ENCODE measurements around the gene TMEM119.
"Not testable (repeated sequence)": the region's sequence is repeated elsewhere in the genome, so short reads cannot be mapped to it uniquely, and the experiment has no call there.

The TMEM119 gene

DNA sequence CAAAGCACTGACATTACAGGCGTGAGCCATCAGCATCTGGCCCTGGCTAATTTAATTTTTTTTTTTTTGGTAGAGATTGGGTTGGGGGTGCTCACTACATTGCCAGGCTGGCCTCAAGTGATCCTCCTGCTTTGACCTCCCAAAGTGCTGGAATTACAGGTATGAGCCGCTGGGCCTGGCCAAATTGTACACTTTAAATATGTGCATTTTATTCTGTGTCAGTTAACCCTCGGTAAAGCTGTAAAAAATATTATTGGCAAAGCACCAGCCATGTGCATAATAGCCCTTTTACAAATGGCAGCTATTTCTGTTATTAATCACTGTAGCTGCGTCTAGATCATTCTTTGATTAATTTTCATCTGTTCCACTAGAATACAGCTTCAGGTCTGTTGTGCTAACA lies 12.0 kb downstream of the TMEM119 start:
- no peak for DNase-seq (ENCODE audit: low read depth in 3 of 3, low spot score in 1 of 3)

DNA sequence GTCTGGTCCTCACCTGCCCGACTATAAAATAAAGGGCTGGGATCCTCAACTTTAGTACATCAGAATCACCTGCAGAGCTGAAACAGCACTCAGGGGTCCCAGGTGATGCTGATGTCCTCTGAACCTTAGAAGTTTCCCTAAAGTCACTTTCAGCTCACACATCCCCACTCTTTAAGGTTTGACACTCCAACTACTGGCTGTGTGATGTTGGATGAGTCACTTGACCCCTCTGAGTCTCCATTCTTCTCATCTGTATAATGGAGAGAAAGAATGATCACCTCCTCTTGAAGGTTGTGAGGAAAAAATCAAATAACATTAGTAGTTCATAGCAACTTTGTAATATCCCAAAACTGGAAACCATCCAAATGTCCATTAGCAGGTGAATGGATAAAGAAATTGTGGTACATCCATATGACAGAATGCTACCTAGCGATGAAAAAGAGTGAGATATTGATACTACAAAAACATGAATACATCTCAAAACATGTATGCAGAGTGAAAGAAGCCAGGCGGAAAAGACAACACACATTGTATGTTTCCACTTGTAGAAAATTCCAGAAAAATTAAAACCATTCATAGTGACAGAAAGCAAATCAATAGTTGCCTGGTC lies 13.3 kb downstream of the TMEM119 start:
- DNase-seq (ENCODE audit: low read depth in 3 of 3, low spot score in 1 of 3): no peak

DNA sequence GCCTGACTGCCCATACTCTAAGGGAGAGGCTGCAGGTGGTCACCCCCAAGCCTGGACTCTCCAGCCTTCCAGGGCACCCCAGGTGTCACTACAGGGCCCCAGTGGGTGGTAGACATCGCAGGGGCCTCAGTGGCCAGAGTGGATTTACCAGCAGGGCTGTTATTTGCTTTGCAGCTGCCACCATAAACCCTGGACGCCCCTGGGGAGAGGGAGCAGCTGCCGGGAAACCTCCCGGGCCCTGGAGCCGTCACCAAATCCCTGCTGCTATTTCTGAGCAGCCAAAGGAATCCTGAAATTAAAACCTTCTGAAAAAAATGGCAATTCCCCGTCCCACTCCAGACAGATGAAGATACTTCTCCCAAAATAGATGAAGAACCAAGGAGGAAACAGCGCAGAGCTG lies 13.9 kb downstream of the TMEM119 start:
- no peak for DNase-seq (ENCODE audit: low read depth in 3 of 3, low spot score in 1 of 3)

DNA sequence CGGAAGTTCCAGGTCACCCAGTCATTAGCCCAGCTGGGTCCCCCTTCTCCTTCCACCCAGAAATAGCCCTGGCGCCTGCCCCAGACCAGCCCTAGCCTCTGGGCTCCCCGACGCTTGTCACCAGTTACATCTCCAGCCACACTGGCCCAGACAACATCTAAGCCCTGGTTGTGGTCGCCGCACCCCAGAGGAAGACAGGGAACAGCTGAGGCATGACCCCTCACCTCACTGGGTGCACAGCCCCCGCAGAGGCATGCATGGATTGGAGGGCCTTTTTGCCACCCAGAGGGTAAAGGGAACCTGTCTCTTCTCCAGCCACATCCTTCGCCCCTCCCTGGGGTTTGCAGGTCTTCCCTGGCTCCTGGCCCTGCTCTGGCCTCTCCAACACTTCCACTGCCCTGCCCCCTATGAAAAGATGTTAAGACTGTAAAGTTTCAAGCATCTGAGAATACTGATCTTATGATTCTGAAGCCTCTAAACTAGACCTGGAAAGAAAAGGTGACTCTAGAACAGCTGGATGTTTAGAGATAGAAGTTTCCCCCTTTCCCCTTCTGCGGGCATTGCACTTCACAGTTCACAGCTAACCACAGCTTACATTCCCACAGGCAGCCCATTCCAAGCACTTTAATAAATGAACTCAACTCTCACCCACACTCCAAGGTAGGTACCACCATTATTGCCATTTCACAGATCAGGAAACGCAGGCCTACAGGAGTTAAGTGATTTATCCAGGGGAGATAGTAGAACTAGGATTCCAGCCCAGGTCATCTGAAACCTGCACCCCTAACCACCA lies 14.7 kb downstream of the TMEM119 start:
- no peak for DNase-seq (ENCODE audit: low read depth in 3 of 3, low spot score in 1 of 3)

DNA sequence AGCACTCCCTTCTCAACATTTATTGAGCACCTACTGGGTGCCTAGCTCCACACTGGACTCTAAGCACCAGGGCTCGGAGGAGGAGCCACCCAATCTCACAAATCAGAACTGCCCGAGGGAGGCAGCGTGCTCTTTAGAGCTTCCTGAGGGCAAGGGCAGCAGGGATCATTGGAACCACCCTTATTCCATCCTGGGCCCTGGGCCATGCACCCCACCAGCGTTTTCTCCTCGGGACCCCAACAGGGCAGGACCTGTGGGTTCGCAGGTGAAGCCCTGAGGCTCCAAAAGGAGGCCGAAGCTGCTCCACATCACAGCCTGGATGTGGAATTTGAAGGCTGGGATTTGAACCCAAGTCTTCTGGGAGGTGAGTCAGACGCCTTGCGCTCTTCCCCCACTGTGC lies 15.4 kb downstream of the TMEM119 start:
- DNase-seq (ENCODE audit: low read depth in 3 of 3, low spot score in 1 of 3): no peak

DNA sequence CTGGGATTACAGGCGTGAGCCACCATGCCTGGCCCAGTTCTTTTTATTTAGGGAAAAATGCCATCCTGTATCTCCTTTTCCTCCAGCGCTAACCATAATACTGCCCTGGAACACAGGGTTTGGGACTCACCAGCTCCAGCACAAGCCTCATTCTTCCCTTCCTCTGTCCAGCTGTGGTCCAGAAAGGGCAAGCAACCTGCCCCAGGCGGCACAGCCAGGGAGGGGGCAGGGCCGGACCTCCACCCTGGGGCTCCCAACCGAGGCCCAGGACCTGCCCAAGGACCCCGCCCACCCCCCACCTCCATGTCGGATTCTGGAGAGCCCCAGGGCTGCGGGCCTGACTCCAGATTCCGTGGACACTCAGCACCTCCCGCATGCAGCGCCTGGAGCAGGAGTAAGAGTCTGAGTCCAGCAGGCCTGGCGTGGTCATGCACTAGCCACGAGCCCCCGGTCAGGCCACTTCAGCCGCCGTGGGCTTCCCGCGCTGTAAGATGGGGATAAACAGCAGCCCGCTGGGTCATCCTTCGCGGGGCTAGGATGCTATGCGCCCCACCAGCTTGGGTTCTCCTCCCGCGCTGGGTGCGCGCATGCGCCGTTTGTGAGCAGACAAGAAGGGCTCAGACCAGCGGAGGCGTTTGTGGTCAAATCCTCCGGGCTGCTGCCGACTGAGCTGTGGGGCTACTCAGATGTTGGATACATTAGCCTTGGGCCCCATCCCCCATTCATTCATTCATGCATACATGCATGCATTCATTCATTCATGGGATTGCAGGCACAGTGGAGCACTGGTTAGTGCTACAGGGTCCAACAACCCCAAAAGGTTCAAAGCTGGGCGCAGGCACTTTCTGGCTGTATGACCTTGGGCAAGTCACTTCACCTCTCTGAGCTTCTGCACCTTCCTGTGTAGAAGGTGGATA lies 16.3 kb downstream of the TMEM119 start:
- no peak for DNase-seq (ENCODE audit: low read depth in 3 of 3, low spot score in 1 of 3)

DNA sequence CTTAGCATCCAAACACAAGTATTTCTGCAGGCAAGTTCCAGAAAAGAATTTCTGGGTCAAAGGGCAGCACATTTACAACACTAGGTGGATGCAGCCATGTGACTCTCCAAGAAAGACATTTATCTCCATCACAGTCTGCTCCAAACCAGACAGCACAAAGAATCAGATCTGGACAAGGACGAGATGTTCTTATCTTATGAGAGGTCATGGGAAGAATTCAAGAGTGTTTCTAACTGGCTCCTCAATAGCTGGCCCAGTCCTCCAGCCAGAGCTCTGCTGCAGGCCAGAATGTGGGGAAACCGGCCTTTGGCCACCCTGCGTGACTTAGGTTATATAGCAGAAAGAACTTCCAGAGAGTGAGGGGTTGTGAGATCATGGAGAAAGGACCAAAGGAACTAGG lies 17.4 kb downstream of the TMEM119 start:
- DNase-seq (ENCODE audit: low read depth in 3 of 3, low spot score in 1 of 3): no peak

DNA sequence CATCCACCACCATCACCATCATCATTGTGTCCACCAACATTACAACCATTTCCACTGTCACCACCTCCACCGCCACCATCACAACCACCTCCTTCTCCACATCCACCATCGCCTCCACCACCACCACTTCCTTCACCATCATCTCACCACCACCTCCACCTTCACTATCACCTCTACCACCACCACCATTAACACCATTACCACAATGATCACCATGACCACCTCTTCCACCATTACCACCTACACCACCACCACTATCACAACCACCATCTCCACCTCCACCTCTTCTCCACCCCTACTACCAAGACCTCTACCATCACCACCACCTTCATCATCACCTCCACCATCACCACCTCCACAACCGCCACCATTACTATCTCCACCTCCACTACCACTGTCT lies 19.1 kb downstream of the TMEM119 start:
- DNase-seq (ENCODE audit: low read depth in 3 of 3, low spot score in 1 of 3): no peak

DNA sequence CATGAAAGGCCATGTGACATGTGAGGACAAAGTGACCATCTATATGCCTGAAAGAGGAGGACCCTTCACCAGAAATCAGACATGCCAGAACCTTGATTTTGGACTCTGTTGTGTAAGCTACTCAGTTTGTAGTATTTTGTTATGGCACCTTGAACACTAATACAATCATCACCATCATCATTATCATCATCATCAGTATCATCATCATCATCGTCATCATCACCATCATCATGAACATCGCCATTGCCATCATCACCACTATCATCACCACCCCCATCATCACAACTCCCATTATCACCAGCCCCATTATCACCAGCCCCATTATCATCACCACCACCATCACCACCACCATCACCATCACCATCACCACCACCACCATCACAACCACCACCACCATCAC lies 19.6 kb downstream of the TMEM119 start:
- DNase-seq (ENCODE audit: low read depth in 3 of 3, low spot score in 1 of 3): no peak

DNA sequence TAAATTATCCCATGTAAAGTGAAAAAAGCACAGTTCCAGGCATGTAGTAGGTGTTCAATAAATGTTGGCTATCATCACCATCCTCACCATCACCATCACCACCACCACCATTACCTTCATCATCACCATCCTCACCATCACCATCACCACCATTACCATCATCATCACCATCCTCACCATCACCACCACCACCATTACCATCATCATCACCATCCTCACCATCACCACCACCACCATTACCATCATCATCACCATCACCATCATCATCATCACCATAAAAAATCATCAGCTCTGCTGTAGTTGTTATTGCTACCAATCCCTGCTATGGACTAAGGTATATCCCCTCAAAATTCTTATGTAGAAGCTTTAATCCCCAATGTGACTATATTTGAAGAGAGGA lies 20.4 kb downstream of the TMEM119 start:
- no peak for DNase-seq (ENCODE audit: low read depth in 3 of 3, low spot score in 1 of 3)

DNA sequence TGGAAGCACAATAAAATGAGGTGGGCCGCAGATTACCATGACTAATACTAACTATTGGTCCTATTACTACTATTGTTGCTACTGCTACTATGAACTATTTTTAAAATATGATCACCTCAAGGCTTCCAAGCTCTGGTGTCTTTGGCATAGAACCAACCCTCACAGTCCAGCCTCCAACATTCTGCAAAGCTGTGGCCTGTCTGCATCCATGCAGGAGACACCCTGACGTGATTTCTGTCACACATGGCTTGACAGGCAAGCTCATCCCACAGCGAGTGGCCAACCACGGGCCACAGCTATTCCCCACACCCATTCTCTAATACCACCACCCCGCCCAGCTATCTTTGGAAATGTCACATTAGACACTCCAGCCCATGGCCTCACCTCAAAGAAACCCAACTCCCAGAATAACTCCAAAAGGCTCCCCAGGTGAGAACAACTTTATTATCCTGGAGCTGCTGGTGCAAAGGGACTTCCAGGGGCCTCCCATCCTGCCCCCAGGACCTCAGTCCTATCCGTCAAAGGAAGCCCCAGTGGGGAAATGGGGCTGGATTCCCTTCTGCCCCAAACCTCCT lies 21.1 kb downstream of the TMEM119 start:
- DNase-seq (ENCODE audit: low read depth in 3 of 3, low spot score in 1 of 3): no peak

DNA sequence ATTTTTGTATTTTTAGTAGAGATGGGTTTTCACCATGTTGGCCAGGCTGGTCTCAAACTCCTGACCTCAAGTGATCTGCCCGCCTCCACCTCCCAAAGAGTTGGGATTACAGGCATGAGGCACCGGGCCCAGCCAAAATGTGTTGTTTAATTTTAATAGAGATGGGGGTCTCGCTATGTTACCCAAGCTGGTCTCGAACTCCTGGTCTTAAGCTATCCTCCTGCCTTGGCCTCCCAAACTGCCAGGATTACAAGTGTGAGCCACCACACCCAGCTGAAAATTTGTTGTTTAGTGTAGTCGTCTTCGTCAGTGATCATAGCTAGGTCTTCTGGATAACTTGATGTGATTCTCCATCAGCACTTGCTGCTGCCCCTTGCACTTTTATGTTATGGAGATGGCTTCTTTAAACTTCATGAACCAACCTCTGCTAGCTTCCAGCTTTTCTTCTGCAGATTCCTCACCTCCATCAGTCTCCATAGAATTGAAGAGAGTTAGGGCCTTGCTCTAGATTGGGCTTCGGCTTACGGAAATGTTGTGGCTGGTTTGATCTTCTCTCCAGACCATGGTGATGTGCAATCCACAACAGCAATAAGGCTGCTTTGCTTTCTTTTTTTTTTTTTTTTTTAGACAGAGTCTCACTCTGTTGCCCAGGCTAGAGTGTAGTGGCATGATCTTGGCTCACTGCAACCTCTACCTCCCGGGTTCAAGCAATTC lies 22.5 kb downstream of the TMEM119 start:
- no peak for DNase-seq (ENCODE audit: low read depth in 3 of 3, low spot score in 1 of 3)

DNA sequence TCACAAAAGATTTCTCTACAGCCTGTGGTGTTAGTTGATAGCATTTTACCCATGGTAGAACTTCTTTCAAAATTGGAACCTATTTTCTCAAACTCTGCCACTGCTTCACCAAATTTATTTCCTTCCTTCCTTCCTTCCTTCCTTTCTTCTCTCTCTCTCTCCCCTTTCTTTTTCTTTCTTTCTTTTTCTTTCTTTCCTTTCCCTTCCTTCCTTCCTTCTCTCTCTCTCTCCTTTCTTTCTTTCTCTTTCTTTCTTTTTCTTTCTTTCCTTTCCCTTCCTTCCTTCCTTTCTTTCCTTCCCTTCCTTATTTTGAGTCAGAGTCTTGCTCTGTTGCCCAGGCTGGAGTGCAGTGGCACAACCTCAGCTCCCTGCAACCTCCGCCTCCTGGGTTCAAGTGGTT lies 23.6 kb downstream of the TMEM119 start:
- not testable (repeated sequence) for DNase-seq (ENCODE audit: low read depth in 3 of 3, low spot score in 1 of 3)

DNA sequence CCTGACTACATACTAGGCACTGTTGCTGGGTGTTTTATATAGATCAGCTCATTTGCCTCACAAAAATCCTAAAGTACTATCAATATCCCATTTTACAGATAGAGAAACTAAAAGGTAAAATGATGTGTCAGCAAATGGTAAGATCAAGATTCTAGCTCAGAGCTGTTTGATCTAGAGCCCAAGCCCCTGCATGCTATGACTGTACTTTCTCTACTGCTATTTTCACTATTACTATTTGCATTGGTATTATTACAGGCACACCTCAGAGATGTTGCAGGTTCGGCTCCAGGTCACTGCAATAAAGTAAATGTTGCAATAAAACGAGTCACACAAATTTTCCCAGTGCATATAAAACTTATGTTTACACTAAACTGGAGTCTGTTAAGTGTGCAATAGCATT lies 24.6 kb downstream of the TMEM119 start:
- DNase-seq (ENCODE audit: low read depth in 3 of 3, low spot score in 1 of 3): no peak

DNA sequence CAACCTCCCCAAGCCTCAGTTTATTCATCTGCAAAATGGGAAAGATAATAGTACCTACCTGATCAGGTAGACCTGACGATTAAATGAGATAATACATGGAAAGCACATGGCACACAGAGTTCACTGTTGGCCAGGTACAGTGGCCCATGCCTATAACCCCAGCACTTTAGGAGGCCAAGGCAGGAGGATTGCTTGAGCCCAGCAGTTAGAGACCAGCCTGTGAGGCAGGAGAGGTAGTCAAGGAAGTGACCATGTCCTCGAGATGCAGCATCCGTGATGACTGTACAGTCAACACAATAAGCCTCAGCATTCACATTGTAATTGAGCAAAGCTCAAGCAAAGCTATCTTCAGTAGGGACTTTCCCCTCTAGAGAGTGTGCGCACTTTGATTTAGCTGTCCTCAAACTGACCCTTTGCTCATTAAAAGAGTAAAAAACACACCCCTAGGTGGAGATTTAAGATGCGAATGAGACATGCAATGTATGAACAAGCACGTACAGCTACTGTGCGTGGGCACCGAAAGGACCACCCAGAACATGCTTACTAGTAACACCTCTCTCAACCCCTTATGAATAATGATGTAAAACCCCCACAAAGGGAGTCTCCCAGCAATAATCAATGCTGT lies 25.6 kb downstream of the TMEM119 start:
- DNase-seq (ENCODE audit: low read depth in 3 of 3, low spot score in 1 of 3): no peak

DNA sequence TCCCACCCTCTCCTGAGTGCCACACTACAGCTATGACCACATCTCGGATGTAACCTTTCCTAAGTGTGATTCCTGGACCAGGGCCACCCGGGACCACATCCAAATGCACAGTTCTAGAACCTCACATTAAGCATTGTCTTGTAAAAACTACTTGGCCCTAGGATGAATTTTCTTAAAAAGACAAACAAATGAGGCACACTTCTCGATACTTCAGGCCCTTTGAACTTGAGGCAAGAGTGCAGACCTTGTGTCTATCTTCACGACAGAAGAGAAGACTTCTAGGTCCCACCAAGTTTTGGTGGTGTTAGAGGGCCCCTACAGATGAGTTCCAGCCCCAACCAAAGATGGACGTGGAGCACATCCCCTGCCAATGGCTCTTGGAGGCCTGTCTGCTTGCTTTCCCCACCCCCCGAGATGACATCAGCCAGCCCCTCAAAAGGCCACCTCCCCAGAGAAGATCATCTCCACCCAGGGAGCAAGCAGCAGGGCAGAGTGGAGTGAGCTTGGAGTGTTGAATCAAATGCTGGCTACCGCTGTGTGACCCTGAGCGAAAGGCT lies 26.2 kb downstream of the TMEM119 start:
- no peak for DNase-seq (ENCODE audit: low read depth in 3 of 3, low spot score in 1 of 3)

DNA sequence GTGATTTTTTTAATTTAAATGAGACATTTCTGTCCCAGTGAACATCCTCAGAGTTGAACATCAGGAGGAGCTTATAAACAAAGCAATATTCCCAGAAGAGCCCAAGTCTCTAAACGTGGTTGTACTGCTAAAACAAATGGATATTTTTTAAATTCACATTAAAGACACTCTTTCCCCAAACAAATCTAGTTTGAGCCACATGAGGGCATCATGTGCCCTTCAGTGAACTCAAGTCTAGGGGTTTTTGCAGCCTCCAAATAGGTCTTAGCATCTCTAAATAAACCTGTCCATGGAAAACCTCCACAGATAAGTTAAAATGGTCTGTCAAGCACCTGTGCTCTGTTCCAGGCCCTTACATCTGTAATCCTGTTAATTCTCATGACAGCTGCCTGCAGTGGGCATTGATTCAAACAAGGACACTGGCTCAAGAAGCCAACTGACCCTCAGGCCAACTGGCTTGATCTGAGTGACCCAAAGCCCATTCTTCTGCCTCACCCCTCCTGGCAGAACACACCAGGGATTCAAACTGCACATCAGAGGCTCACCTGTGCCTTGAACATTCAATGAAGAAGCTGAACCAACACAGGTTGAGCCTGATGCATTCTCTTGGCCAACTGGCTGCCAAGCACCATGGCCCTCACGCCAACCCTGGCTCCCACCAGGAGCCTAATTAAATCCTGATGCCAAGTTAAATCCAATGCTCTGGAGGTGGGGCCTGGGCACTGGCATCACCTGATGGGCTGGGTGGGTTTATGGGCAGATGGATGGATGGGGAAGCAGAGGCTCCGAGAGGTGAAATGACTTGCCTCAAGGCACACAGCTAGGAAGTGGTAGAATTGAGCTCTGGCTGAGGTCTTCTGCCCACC lies 26.9 kb downstream of the TMEM119 start:
- DNase-seq (ENCODE audit: low read depth in 3 of 3, low spot score in 1 of 3): no peak

DNA sequence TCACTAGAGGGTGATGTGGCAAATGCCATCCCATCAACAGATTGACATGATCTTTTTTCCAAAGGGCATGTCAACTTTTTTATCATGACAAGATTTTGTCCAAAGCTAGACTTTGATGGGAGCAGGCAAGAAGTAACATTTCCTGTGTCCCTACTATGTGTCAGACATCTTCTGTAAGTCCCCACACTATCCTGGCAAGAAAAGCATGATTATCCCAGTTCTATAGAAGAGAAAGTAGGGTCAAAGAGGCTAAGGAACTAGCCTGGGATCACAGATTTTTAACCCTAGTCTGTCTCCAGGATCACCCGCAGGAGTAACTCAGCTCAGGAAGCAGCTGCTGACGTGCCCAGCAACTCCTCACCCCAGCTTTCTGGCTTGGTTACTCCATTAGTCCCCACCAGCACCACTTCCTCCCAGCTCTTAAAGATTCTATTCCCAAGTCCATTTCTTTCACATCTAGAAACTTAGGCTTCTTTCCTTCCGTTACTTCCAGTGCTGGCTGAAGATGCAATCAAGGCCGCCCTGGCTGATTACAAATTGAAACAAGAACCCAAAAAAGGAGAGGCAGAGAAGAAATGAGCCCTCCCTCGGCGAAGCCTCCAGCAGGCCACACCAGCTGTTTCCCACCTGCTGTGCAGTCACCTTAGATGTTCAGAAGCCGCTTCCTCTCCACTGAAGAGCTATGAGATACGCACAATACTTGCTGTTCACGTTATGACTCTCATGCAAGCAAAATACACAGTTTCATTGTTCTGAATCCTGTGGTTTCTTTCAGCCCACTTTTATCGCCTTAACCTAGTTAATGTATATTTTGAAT lies 29.3 kb downstream of the TMEM119 start:
- peak in 1 of 3 donors; percentile 27 for DNase-seq (ENCODE audit: low read depth in 3 of 3, low spot score in 1 of 3)

All from stimulated activated CD4-positive, alpha-beta T cell treated with anti-CD3 and anti-CD28 coated beads, TNF-alpha, amount 100 ng/mL, for 1 hour (primary cell).